Activated CD4-positive, alpha-beta T cell treated with anti-CD3 and anti-CD28 coated beads, Interleukin-2, amount 50 U/mL, for 24 hours (primary cell): ENCODE results near the gene ERC1.

Experiments
- DNase-seq, 2 donors: peaks; one replicate each; pipeline ENCODE4 v3.0.0-alpha.2; 2020; ENCODE audit warnings: low read depth in 1 of 2, low spot score in 1 of 2

Gene ERC1

GRCh38 chr12:1282670-1283315 lies 291.8 kb downstream of the ERC1 start:
- no peak for DNase-seq

- no peak for DNase-seq
These were observed 292.3 kb downstream of the ERC1 start for GRCh38 chr12:1283316-1283715.

- DNase-seq = no peak
These were observed 293.6 kb downstream of the ERC1 start for GRCh38 chr12:1284611-1285010.

GRCh38 chr12:1287446-1287975 lies 296.5 kb downstream of the ERC1 start:
- no peak for DNase-seq

GRCh38 chr12:1288333-1288732 lies 297.3 kb downstream of the ERC1 start:
- no peak for DNase-seq

GRCh38 chr12:1289371-1290155 lies 298.5 kb downstream of the ERC1 start:
- no peak for DNase-seq

GRCh38 chr12:1290716-1291115 lies 299.7 kb downstream of the ERC1 start:
- DNase-seq = no peak

GRCh38 chr12:1291601-1292332 lies 300.7 kb downstream of the ERC1 start:
- DNase-seq = no peak

GRCh38 chr12:1293901-1294300 lies 302.9 kb downstream of the ERC1 start:
- no peak for DNase-seq

- DNase-seq = no peak
These were observed 306.2 kb downstream of the ERC1 start for GRCh38 chr12:1297206-1297605.

GRCh38 chr12:1297639-1298175 lies 306.7 kb downstream of the ERC1 start:
- DNase-seq = no peak

- no peak for DNase-seq
These were observed 309.4 kb downstream of the ERC1 start for GRCh38 chr12:1300460-1300859.

GRCh38 chr12:1302201-1302870 lies 311.3 kb downstream of the ERC1 start:
- DNase-seq = no peak

GRCh38 chr12:1305063-1305434 lies 314.0 kb downstream of the ERC1 start:
- DNase-seq = no peak

GRCh38 chr12:1305791-1306500 lies 314.9 kb downstream of the ERC1 start:
- no peak for DNase-seq

- DNase-seq = no peak
These were observed 315.8 kb downstream of the ERC1 start for GRCh38 chr12:1306817-1307216.

GRCh38 chr12:1307796-1308195 lies 316.8 kb downstream of the ERC1 start:
- no peak for DNase-seq

- no peak for DNase-seq
These were observed 318.6 kb downstream of the ERC1 start for GRCh38 chr12:1309613-1310012.

GRCh38 chr12:1310653-1311052 lies 319.6 kb downstream of the ERC1 start:
- DNase-seq = no peak

- DNase-seq = no peak
These were observed 320.1 kb downstream of the ERC1 start for GRCh38 chr12:1311145-1311544.
